Measurements from ENCODE around the gene LMOD1. TPM values are rescaled to one million over a fixed set of nuclear protein-coding genes. Genes with fewer than 3 reads are reported as not detected.

Gene LMOD1
- total and polyA plus RNA-seq, 2 of the 8 experiments (the other 6 are each of a cell fraction or from before 2014, with no cell fraction given): 0.77 to 1.4 TPM

DNA sequence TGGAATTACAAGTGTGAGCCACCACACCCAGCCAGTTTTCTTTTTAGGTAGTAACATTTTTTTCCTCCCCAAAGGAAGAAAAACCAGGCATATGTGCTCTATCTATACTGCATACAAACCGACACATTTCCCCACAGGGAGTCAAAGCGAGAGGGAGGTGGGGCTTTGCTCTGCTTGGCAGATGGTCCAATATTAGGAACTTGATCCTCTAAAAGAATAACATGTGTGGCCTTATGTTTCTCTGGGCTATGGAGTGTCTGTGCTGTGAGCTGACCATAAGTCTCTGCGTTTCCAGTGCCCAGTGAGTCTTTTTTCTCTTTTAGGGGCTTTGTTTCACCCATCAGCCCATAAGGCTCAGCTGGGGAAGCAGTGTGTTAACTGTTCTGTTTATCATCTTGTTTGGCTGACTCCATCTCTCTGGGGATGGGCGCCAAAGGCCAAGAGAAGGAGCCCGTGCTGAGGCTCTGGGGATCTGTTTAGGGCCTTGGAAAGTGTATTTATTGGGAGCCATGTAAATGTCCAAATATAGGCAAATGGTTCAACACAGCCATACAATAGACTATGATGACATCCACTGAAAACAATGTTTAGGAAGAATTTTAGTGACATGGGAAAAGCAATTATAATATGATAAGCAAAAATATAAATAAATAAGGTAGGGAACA lies 20.2 kb downstream of the LMOD1 start:
- H3K4me2 ChIP-seq (ENCODE audit: insufficient read depth in 1 of 2, low read depth in 2 of 2, low read length in 2 of 2): no peak overlapping the region
- H4K20me1 ChIP-seq (replicated peaks in 1 of 2; ENCODE audit: control insufficient read depth in 1 of 2, insufficient read depth in 2 of 2, low read length in 2 of 2): no peaks in the 10 kb centered on the region
- no peak overlapping the region for H2BK120ac ChIP-seq (replicated peaks; ENCODE audit: low read depth, low read length)
- no peak overlapping the region for H4K8ac ChIP-seq (ENCODE audit: extremely low read depth, insufficient read depth, low read length)
- no peak overlapping the region for H4K5ac ChIP-seq (ENCODE audit: insufficient read length, low read depth, low read length)
- no peak overlapping the region for H3K9ac ChIP-seq (replicated peaks in 1 of 4; ENCODE audit: extremely low read depth in 1 of 4, low read depth in 3 of 4, low read length in 3 of 4)
- H2BK12ac ChIP-seq (ENCODE audit: low read depth, low read length): no peak overlapping the region
- no peak overlapping the region for H3K56ac ChIP-seq (replicated peaks; ENCODE audit: insufficient read length, low read depth, low read length)
- no peak overlapping the region for H3K4me3 ChIP-seq (ENCODE audit: extremely low read depth in 1 of 4, insufficient read depth in 2 of 4, low read depth in 3 of 4, low read length in 4 of 4)
- H3K4ac ChIP-seq (replicated peaks; ENCODE audit: insufficient read length, low read depth, low read length): no peak overlapping the region
- no peaks in the 10 kb centered on the region for H3K36me3 ChIP-seq (ENCODE audit: control insufficient read depth in 2 of 4, insufficient read depth in 4 of 4, low read length in 3 of 4)
- TF ChIP-seq CTBP2 (IDR thresholded peaks at IDR 0.05; ENCODE audit: borderline replicate concordance, insufficient read depth, insufficient read length, low read length): no peak
- TF ChIP-seq CBX5 (IDR thresholded peaks at IDR 0.05; ENCODE audit: low read depth, low read length): no peak
- TF ChIP-seq TAF7 (optimal IDR thresholded peaks at IDR 0.05; ENCODE audit: borderline replicate concordance, low read depth, low read length): no peak
- no peak for TF ChIP-seq TAF1 (IDR thresholded peaks at IDR 0.05; ENCODE audit: low read depth, low read length)
- no peak for TF ChIP-seq EZH2 (IDR thresholded peaks at IDR 0.05; ENCODE audit: low read depth, low read length, severe bottlenecking)
- TF ChIP-seq RBBP5 (IDR thresholded peaks at IDR 0.05; ENCODE audit: borderline replicate concordance, low read depth, low read length): no peak
- TF ChIP-seq SRF (IDR thresholded peaks at IDR 0.05; ENCODE audit: low read depth, low read length): no peak
- no peak for TF ChIP-seq FOSL1 (IDR thresholded peaks at IDR 0.05; ENCODE audit: insufficient read depth, low read depth, low read length)
- H4K91ac ChIP-seq (replicated peaks; ENCODE audit: insufficient read length, low read length): no peak overlapping the region
- no peaks in the 10 kb centered on the region for H3K79me2 ChIP-seq (ENCODE audit: control insufficient read depth in 1 of 2, insufficient read depth in 2 of 2, low read length in 2 of 2)
- H3K4me1 ChIP-seq (replicated peaks in 1 of 4; ENCODE audit: control insufficient read depth in 3 of 4, insufficient read depth in 4 of 4, low read length in 3 of 4): no peaks in the 10 kb centered on the region
- no peak overlapping the region for H2AK5ac ChIP-seq (ENCODE audit: low read depth, low read length)
- H3K18ac ChIP-seq (ENCODE audit: extremely low read depth, low read length): no peak overlapping the region
- no peaks in the 10 kb centered on the region for H3K79me1 ChIP-seq (ENCODE audit: low read depth, low read length)
- POLR2A ChIA-PET (ENCODE audit: partially characterized antibody): no interaction called here
- no peak overlapping the region for H3K14ac ChIP-seq (ENCODE audit: insufficient read length)
- H2AFZ ChIP-seq (ENCODE audit: low read length): no peak overlapping the region
- 80% methylated on average over 5 of the region's 5 CpGs; no CpG with 5 or more reads in 1 of the 2 experiments for WGBS, 2 experiments (ENCODE audit: extremely low coverage in 1 of 2, insufficient coverage in 1 of 2, insufficient read length in 1 of 2, insufficient replicate concordance in 2 of 2, low coverage in 1 of 2, low lambda C conversion rate in 2 of 2, missing lambda C conversion rate in 1 of 2)
- H2BK5ac ChIP-seq (ENCODE audit: low read depth, low read length): no peak overlapping the region
- H3K23me2 ChIP-seq (ENCODE audit: low read depth, low read length): no peaks in the 10 kb centered on the region
- FAIRE-seq: no peak
- no peak overlapping the region for H2BK15ac ChIP-seq (ENCODE audit: low read length)
- CTCF ChIA-PET (ENCODE audit: partially characterized antibody): interaction anchor here (0.9 to 1.4 kb wide), 3 partner anchors 14 to 31 kb away, joined by 3 to 4 read pairs (median 3); no protein-coding TSS in a partner anchor
- no peaks in the 10 kb centered on the region for H3K9me3 ChIP-seq (ENCODE audit: insufficient read depth in 2 of 2, low read depth in 1 of 2, low read length in 1 of 2)
- H2BK20ac ChIP-seq (ENCODE audit: low read length): no peak overlapping the region
- H3K23ac ChIP-seq (ENCODE audit: insufficient read length): no peak overlapping the region
- no peak overlapping the region for H3K27ac ChIP-seq (ENCODE audit: low read depth, low read length)
- no peak for DNase-seq (ENCODE audit: low read depth in 1 of 2, low spot score in 2 of 2)
- H3K27me3 ChIP-seq (replicated peaks in 1 of 4; ENCODE audit: control insufficient read depth in 3 of 4, extremely low read depth in 1 of 4, insufficient read depth in 3 of 4, low read length in 3 of 4): no peaks in the 10 kb centered on the region
